Measurements from ENCODE around the gene SND1.

GRCh38 chr7:127953423-127954356, 301.7 kb downstream of the SND1 start:
- TF ChIP-seq POLR2A (IDR thresholded peaks at IDR 0.05), result no peak
- no peak for TF ChIP-seq CTCF (IDR thresholded peaks at IDR 0.05)
